Measurements from ENCODE around the gene GJB3.

Gene GJB3

GRCh38 chr1:34795916-34796315, 14.9 kb downstream of the GJB3 start:
- H3K4me1 ChIP-seq (ENCODE audit: control insufficient read depth, low read length), result no peaks in the 10 kb centered on the region

DNA sequence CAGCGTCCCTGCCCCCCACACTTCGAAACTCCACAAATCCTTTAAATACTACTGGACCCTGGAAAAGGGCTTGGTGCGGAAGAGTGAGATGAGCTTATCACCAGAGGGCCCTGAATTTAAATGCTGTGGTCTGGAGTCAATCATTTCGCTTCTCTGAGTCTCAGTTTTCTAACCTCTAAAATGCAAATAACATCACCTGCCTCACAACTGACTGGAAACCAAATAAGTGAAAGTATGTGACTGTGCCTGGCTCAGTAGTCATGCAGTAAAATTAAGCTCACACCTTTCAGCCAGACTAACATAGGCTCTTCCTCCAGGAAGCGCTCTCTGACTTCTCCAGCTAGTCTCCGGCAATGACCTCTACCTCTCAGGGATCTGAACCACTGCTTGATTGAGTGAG, 16.0 kb downstream of the GJB3 start:
- no peak for TF ChIP-seq CTCF (IDR thresholded peaks at IDR 0.05; ENCODE audit: low read depth, low read length, poor library complexity, severe bottlenecking)
- TF ChIP-seq EZH2phosphoT487 (IDR thresholded peaks at IDR 0.05; ENCODE audit: borderline replicate concordance, low read length), result no peak
- Histone ChIP-seq H3K27me3 (ENCODE audit: control insufficient read depth, low read length) (peaks cover 5% of the 10 kb centered on the region; the same call in 1 of the 2 replicates), H3K36me3 (ENCODE audit: control insufficient read depth, low read length) (no peaks in the 10 kb centered on the region), H3K9me3 (ENCODE audit: control insufficient read depth, insufficient read depth, low read length) (no peaks in the 10 kb centered on the region), H3K4me3 (ENCODE audit: low read length) (no peak overlapping the region), H3K4me2 (ENCODE audit: low read length) (no peak overlapping the region), H3F3A (ENCODE audit: control insufficient read depth, insufficient read depth) (no peaks in the 10 kb centered on the region), H3K79me2 (ENCODE audit: control insufficient read depth, low read length) (no peaks in the 10 kb centered on the region), H3K27ac (ENCODE audit: low read depth, low read length) (no peak overlapping the region), H3K4me1 (ENCODE audit: control insufficient read depth, low read length) (no peaks in the 10 kb centered on the region), H4K20me1 (ENCODE audit: control insufficient read depth, insufficient read depth, low read depth, low read length) (no peaks in the 10 kb centered on the region), H3K9me2 (replicated peaks; ENCODE audit: control insufficient read depth, low read length) (no peaks in the 10 kb centered on the region)

More at GRCh38 chr1:34795916-34796315, 14.9 kb downstream of the GJB3 start:
- H3K4me2 ChIP-seq (ENCODE audit: low read length), result no peak overlapping the region
- TF ChIP-seq EZH2phosphoT487 (IDR thresholded peaks at IDR 0.05; ENCODE audit: borderline replicate concordance, low read length), result no peak
- no peak for TF ChIP-seq CTCF (IDR thresholded peaks at IDR 0.05; ENCODE audit: low read depth, low read length, poor library complexity, severe bottlenecking)
- no peaks in the 10 kb centered on the region for H3K36me3 ChIP-seq (ENCODE audit: control insufficient read depth, low read length)
- H3F3A ChIP-seq (ENCODE audit: control insufficient read depth, insufficient read depth), result no peaks in the 10 kb centered on the region
- no peak overlapping the region for H3K27ac ChIP-seq (ENCODE audit: low read depth, low read length)
- no peaks in the 10 kb centered on the region for H4K20me1 ChIP-seq (ENCODE audit: control insufficient read depth, insufficient read depth, low read depth, low read length)
- H3K4me3 ChIP-seq (ENCODE audit: low read length), result no peak overlapping the region
- no peaks in the 10 kb centered on the region for H3K9me3 ChIP-seq (ENCODE audit: control insufficient read depth, insufficient read depth, low read length)
- H3K27me3 ChIP-seq (ENCODE audit: control insufficient read depth, low read length), result peaks cover 12% of the 10 kb centered on the region; the same call in 1 of the 2 replicates
- H3K9me2 ChIP-seq (replicated peaks; ENCODE audit: control insufficient read depth, low read length), result no peaks in the 10 kb centered on the region
- no peaks in the 10 kb centered on the region for H3K79me2 ChIP-seq (ENCODE audit: control insufficient read depth, low read length)

- Histone ChIP-seq H4K20me1 (ENCODE audit: control insufficient read depth, insufficient read depth, low read depth, low read length) (no peaks in the 10 kb centered on the region), H3K4me3 (ENCODE audit: low read length) (no peak overlapping the region), H3K27me3 (ENCODE audit: control insufficient read depth, low read length) (no peaks in the 10 kb centered on the region), H3K27ac (ENCODE audit: low read depth, low read length) (no peak overlapping the region), H3K4me1 (ENCODE audit: control insufficient read depth, low read length) (no peaks in the 10 kb centered on the region), H3K9me2 (replicated peaks; ENCODE audit: control insufficient read depth, low read length) (no peaks in the 10 kb centered on the region), H3K9me3 (ENCODE audit: control insufficient read depth, insufficient read depth, low read length) (no peaks in the 10 kb centered on the region), H3F3A (ENCODE audit: control insufficient read depth, insufficient read depth) (no peaks in the 10 kb centered on the region), H3K79me2 (ENCODE audit: control insufficient read depth, low read length) (no peaks in the 10 kb centered on the region), H3K36me3 (ENCODE audit: control insufficient read depth, low read length) (no peaks in the 10 kb centered on the region), H3K4me2 (ENCODE audit: low read length) (no peak overlapping the region)
- no peak for TF ChIP-seq EZH2phosphoT487 (IDR thresholded peaks at IDR 0.05; ENCODE audit: borderline replicate concordance, low read length)
- no peak for TF ChIP-seq CTCF (IDR thresholded peaks at IDR 0.05; ENCODE audit: low read depth, low read length, poor library complexity, severe bottlenecking)
Observed at GRCh38 chr1:34800214-34800613, 19.2 kb downstream of the GJB3 start.
